K562 (cell line): ENCODE data around the gene ID1. TPM values are rescaled to one million over a fixed set of nuclear protein-coding genes. Genes with fewer than 3 reads are reported as not detected.
A peak's percentile ranks its signal among the peaks of the same experiment; 100 is the strongest.

Experiments
- ATAC-seq: fragments of 200-7000 bp; cut with Tn5 transposase; 3 replicates; pipeline ENCODE4 v1.9.1; 2020; ENCODE audit warnings: moderate library complexity
- BruUV-seq: library from RNA; stranded (reverse); fragments of 400-500 nt; replicated peaks from 2 replicates; lab custom pipeline; 2021; lab: Mats Ljungman, UMichigan
- CTCF ChIA-PET: fragments of 300-600 bp; formaldehyde crosslinking; extraction: SDS; loops from one replicate; lab custom pipeline; 2021; ENCODE audit warnings: low intra/inter-chr PET ratio; lab: Yijun Ruan, JAX
- POLR2A ChIA-PET: fragments of 300-600, 350-650 bp; sonication (Branson Sonifier 250); formaldehyde crosslinking; extraction: SDS; loops from one replicate; lab custom pipeline; 2021; ENCODE audit warnings: antibody characterized with exemption, inconsistent platforms; lab: Yijun Ruan, JAX
- DNase-seq, 4 experiments: peaks; one replicate each; pipeline versions ENCODE4 v3.0.0 to v3.0.0-alpha.2; 2011 to 2018; ENCODE audit warnings: low spot score in 3 of 4, mixed read lengths in 3 of 4; ENCODE audit errors: extremely low read depth in 1 of 4
- FAIRE-seq: peaks from 2 replicates; lab custom pipeline; 2011; peaks lifted over from hg19 to GRCh38; lab: Jason Lieb, UNC
- H2AFZ ChIP-seq: 2 replicates; pipeline ENCODE4 v1.6.0; 2011; ENCODE audit warnings: low read depth, low read length, control low read depth, inconsistent platforms
- H3K27ac ChIP-seq: fragments of 200-600 bp; 3 replicates; pipeline ENCODE4 v1.8.0; 2011; ENCODE audit warnings: low read depth, mild to moderate bottlenecking, control low read depth, inconsistent platforms, low read length, moderate library complexity, mixed read lengths; ENCODE audit errors: extremely low read depth
- H3K27me3 ChIP-seq, 2 experiments: fragments of 300-600 bp in 1 of 2; 2 replicates in 1 of 2; 3 replicates in 1 of 2; pipeline versions ENCODE4 v1.6.0 to v1.8.0; 2011; ENCODE audit warnings: inconsistent platforms in 2 of 2, low read length in 2 of 2, mild to moderate bottlenecking in 1 of 2, mixed read lengths in 1 of 2, moderate library complexity in 1 of 2; ENCODE audit not compliant: control insufficient read depth in 2 of 2, insufficient read depth in 2 of 2
- H3K36me3 ChIP-seq: fragments of 300-600 bp; 3 replicates; pipeline ENCODE4 v1.8.0; 2011; ENCODE audit warnings: mild to moderate bottlenecking, low read length, inconsistent platforms; ENCODE audit not compliant: control insufficient read depth, insufficient read depth
- H3K4me1 ChIP-seq, 2 experiments: fragments of 200-600 bp in 1 of 2; replicated peaks in 1 of 2; 2 replicates in 1 of 2; 3 replicates in 1 of 2; pipeline versions ENCODE4 v1.5.1 to v1.8.0; 2011; ENCODE audit warnings: inconsistent platforms in 2 of 2, low read length in 2 of 2, mild to moderate bottlenecking in 1 of 2, mixed read lengths in 1 of 2, moderate library complexity in 1 of 2; ENCODE audit not compliant: control insufficient read depth in 2 of 2, insufficient read depth in 2 of 2
- H3K4me2 ChIP-seq: 2 replicates; pipeline ENCODE4 v1.6.1; 2011; ENCODE audit warnings: low read length, control low read depth, inconsistent platforms, mixed read lengths; ENCODE audit not compliant: insufficient read depth
- H3K4me3 ChIP-seq: fragments of 200-600 bp; sonication (generic), shearing (Covaris generic); 2 replicates; pipeline ENCODE4 v1.5.1; 2016; ENCODE audit warnings: control low read depth, inconsistent platforms
- H3K79me2 ChIP-seq: fragments of 200-600 bp; 3 replicates; pipeline ENCODE4 v1.8.0; 2011; ENCODE audit warnings: low read length, inconsistent platforms; ENCODE audit not compliant: control insufficient read depth, insufficient read depth
- H3K9ac ChIP-seq, 2 experiments: 2 replicates each; pipeline versions ENCODE4 v1.6.0 to v1.6.1; 2011; ENCODE audit warnings: low read depth in 2 of 2, low read length in 2 of 2, control low read depth in 1 of 2, inconsistent platforms in 1 of 2, mild to moderate bottlenecking in 1 of 2, mixed read lengths in 1 of 2; ENCODE audit not compliant: insufficient read depth in 1 of 2
- H3K9me1 ChIP-seq: one replicate; pipeline ENCODE4 v1.6.0; 2011; ENCODE audit warnings: inconsistent platforms, mild to moderate bottlenecking, low read length, moderate library complexity; ENCODE audit not compliant: control insufficient read depth, insufficient read depth
- H3K9me3 ChIP-seq: replicated peaks from 2 replicates; pipeline ENCODE4 v1.5.1; 2011; ENCODE audit warnings: low read depth, low read length, inconsistent platforms; ENCODE audit not compliant: control insufficient read depth, insufficient read depth
- H4K20me1 ChIP-seq: replicated peaks from 2 replicates; pipeline ENCODE4 v1.6.1; 2011; ENCODE audit warnings: low read length, inconsistent platforms, mixed read lengths; ENCODE audit not compliant: control insufficient read depth, insufficient read depth
- ASH1L ChIP-seq: fragments of 450-650 bp; IDR thresholded peaks from 2 replicates; pipeline ENCODE4 v1.6.1; 2018; ENCODE audit warnings: borderline replicate concordance, mild to moderate bottlenecking, low read depth; ENCODE audit not compliant: partially characterized antibody
- BACH1 ChIP-seq: fragments of 200-800 bp; sonication (Bioruptor generic); IDR thresholded peaks from 2 replicates; pipeline ENCODE4 v1.6.1; 2016; ENCODE audit warnings: missing genetic modification characterization, missing compliant biosample characterization
- BDP1 ChIP-seq: IDR thresholded peaks from 3 replicates; pipeline ENCODE4 v1.6.1; 2011; ENCODE audit not compliant: insufficient read length, insufficient read depth
- CHAMP1 ChIP-seq: fragments of 450-650 bp; IDR thresholded peaks from 2 replicates; pipeline ENCODE4 v1.6.1; 2016; ENCODE audit warnings: mild to moderate bottlenecking
- CHD4 ChIP-seq: fragments of 200-600 bp; sonication (generic); IDR thresholded peaks from 3 replicates; pipeline ENCODE4 v1.6.1; 2012; ENCODE audit warnings: low read depth, mild to moderate bottlenecking, mixed read lengths, low read length, inconsistent platforms; ENCODE audit not compliant: insufficient read depth, insufficient replicate concordance, poor library complexity, severe bottlenecking
- ELF2 ChIP-seq: fragments of 250-450 bp; sonication (Bioruptor Pico); IDR thresholded peaks from 2 replicates; pipeline ENCODE4 v1.5.0; 2021; ENCODE audit warnings: mild to moderate bottlenecking
- GATAD2B ChIP-seq: fragments of 450-650 bp; IDR thresholded peaks from 2 replicates; pipeline ENCODE4 v1.6.1; 2017; ENCODE audit warnings: mild to moderate bottlenecking, borderline replicate concordance
- HDAC1 ChIP-seq, 2 experiments: fragments of 450-650 bp; IDR thresholded peaks; 2 replicates each; pipeline ENCODE4 v1.6.1; 2016 to 2017; ENCODE audit warnings: inconsistent platforms in 1 of 2, mild to moderate bottlenecking in 1 of 2, moderate library complexity in 1 of 2
- HDAC2 ChIP-seq: fragments of 450-650 bp; IDR thresholded peaks from 2 replicates; pipeline ENCODE4 v1.6.1; 2016; ENCODE audit warnings: mild to moderate bottlenecking
- KDM1A ChIP-seq, 2 experiments: fragments of 450-650 bp; IDR thresholded peaks; 2 replicates each; pipeline ENCODE4 v1.6.1; 2016; ENCODE audit warnings: mild to moderate bottlenecking in 2 of 2
- KLF6 ChIP-seq: fragments of 250-450 bp; sonication (Bioruptor Pico); IDR thresholded peaks from 2 replicates; pipeline ENCODE4 v1.4.0; 2020; ENCODE audit warnings: mild to moderate bottlenecking, moderate library complexity, borderline replicate concordance
- MAFF ChIP-seq: IDR thresholded peaks from 2 replicates; pipeline ENCODE4 v1.6.1; 2012; ENCODE audit warnings: low read length, improper control_type of control experiment
- NFATC3 ChIP-seq: fragments of 450-650 bp; IDR thresholded peaks from 2 replicates; pipeline ENCODE4 v1.6.1; 2017; ENCODE audit warnings: mild to moderate bottlenecking
- POLR2G ChIP-seq: fragments of 200-400 bp; formaldehyde crosslinking; IDR thresholded peaks from 2 replicates; pipeline ENCODE4 v1.6.1; 2017; ENCODE audit warnings: low read depth, mild to moderate bottlenecking, antibody characterized with exemption, low read length, moderate library complexity
- RAD51 ChIP-seq: fragments of 450-650 bp; IDR thresholded peaks from 2 replicates; pipeline ENCODE4 v1.7.1; 2016; ENCODE audit warnings: low read depth, mild to moderate bottlenecking, borderline replicate concordance
- RBM15 ChIP-seq: fragments of 200-400 bp; formaldehyde crosslinking; IDR thresholded peaks from 2 replicates; pipeline ENCODE4 v1.6.1; 2018; ENCODE audit warnings: mild to moderate bottlenecking, low read length, moderate library complexity; ENCODE audit not compliant: insufficient read depth
- SMAD3 ChIP-seq: fragments of 450-650 bp; formaldehyde crosslinking; conservative IDR thresholded peaks from 2 replicates; pipeline ENCODE4 v1.4.0; 2020; ENCODE audit warnings: mild to moderate bottlenecking
- SMARCA4 ChIP-seq: fragments of 450-650 bp; IDR thresholded peaks from 2 replicates; pipeline ENCODE4 v1.6.1; 2016
- SREBF1 ChIP-seq: fragments of 150-350 bp; IDR thresholded peaks from 2 replicates; pipeline ENCODE4 v1.6.1; 2014; ENCODE audit warnings: antibody characterized with exemption, low read depth, low read length, borderline replicate concordance
- ZFP36 ChIP-seq: fragments of 150-350 bp; IDR thresholded peaks from 2 replicates; pipeline ENCODE4 v1.6.1; 2018; ENCODE audit warnings: low read length, low read depth; ENCODE audit not compliant: partially characterized antibody
- ZKSCAN3 ChIP-seq: fragments of 250-450 bp; sonication (Bioruptor Pico); IDR thresholded peaks from 2 replicates; pipeline ENCODE4 v1.4.0; 2020
- ZNF23 ChIP-seq: fragments of 250-450 bp; sonication (Bioruptor Pico); IDR thresholded peaks from 2 replicates; pipeline ENCODE4 v1.4.0; 2020; ENCODE audit warnings: mild to moderate bottlenecking
- ZNF24 ChIP-seq: fragments of 450-650 bp; IDR thresholded peaks from 2 replicates; pipeline ENCODE4 v1.6.1; 2016
- ZNF586 ChIP-seq: fragments of 450-650 bp; formaldehyde crosslinking; conservative IDR thresholded peaks from 2 replicates; pipeline ENCODE4 v1.4.0; 2020; ENCODE audit warnings: mild to moderate bottlenecking, moderate library complexity
- ZNF699 ChIP-seq: fragments of 250-450 bp; sonication (Bioruptor Pico); IDR thresholded peaks from 2 replicates; pipeline ENCODE4 v1.8.0; 2021; ENCODE audit warnings: mild to moderate bottlenecking, moderate library complexity; ENCODE audit not compliant: insufficient replicate concordance
- ZZZ3 ChIP-seq: fragments of 450-650 bp; IDR thresholded peaks from 2 replicates; pipeline ENCODE4 v1.6.1; 2016; ENCODE audit warnings: antibody characterized with exemption, mild to moderate bottlenecking, moderate library complexity
- WGBS: fragments of 100-300 bp; shearing (Covaris generic); methylation state at CpG from one replicate; pipeline ENCODE4 v1.1.6; 2016; ENCODE audit warnings: low coverage, mixed read lengths; ENCODE audit not compliant: insufficient coverage; ENCODE audit errors: missing lambda C conversion rate; 5-methylcytosine and 5-hydroxymethylcytosine counted together
- in situ Hi-C: fragments of 300-500 bp; cut with MboI; formaldehyde crosslinking; loops from 4 replicates; pipeline ENCODE4 v1.15.0; 2018; ENCODE audit warnings: inconsistent platforms, mixed read lengths
- intact Hi-C: fragments of 100-400 bp; cut with micrococcal nuclease; formaldehyde crosslinking; loops from 2 replicates; pipeline ENCODE4 v1.14.2; 2022
- polyA plus RNA-seq, 8 experiments: library from polyadenylated mRNA; depleted of rRNA in 4 of 8; stranded (reverse) in 5 of 8; unstranded in 3 of 8; fragments of >200 nt; fragmentation: Nextera tagmentation in 2 of 8; fragmentation: Illumina TruSeq in 1 of 8; extraction: Ambion mirVana in 2 of 8; extraction: Trizol in 1 of 8; gene quantifications; 2 replicates each; pipeline versions ENCODE4 v1.2.1 to v1.2.3, GENCODE V29; 2011 to 2014; ENCODE audit warnings: inconsistent platforms in 1 of 8, missing spikeins in 1 of 8
- total RNA-seq, 7 experiments: library from RNA; depleted of rRNA in 6 of 7; stranded (reverse); fragments of >200 nt in 6 of 7; fragmentation: Illumina TruSeq in 2 of 7; extraction: Trizol in 2 of 7; gene quantifications; 2 replicates each; pipeline versions ENCODE4 v1.2.1 to v1.2.3, GENCODE V29; 2011 to 2021; ENCODE audit warnings: low replicate concordance in 1 of 7

Gene ID1
- total and polyA plus RNA-seq, 9 of the 15 experiments (the other 6 are each of a cell fraction or from before 2014, with no cell fraction given), result 1.4 to 358 (median 65.0) TPM

DNA sequence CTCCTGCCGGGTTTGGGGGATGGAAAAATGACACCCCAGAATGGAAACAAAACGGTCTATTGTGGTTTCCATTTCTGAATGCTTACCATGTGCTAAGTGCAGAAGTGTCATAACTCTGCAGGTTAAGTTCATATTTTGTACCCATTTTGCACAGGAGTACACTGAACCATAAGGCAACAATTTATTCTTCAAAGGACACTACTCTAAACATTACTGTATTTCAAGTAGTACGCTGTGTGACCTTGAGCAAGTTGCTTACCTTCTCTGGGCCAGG, 9.8 kb upstream of the ID1 start:
- peak overlapping the region; percentile 36 to 85; a peak in 1 of 4 replicates for H3K9ac ChIP-seq
- DNase-seq (no peak), ATAC-seq (no peak), FAIRE-seq (peak; percentile 51)
- WGBS, result 63% methylated on average over 3 of the region's 3 CpGs
- no peak overlapping the region for H3K4me3 ChIP-seq
- H3K9me1 ChIP-seq, result no peaks in the 10 kb centered on the region
- H2AFZ ChIP-seq, result peak overlapping the region; percentile 80
- no peaks in the 10 kb centered on the region for H3K9me3 ChIP-seq
- no peaks in the 10 kb centered on the region; the same call in 2 of the 3 replicates for H3K79me2 ChIP-seq
- no peaks in the 10 kb centered on the region for H4K20me1 ChIP-seq
- no TSS peak for BruUV-seq
- in situ Hi-C loops, result loop anchor here (25.0 kb wide), 1 partner anchor 1042 kb away; no protein-coding TSS in a partner anchor
- no peaks in the 10 kb centered on the region for H3K27me3 ChIP-seq
- intact Hi-C loops, result no loop called here
- H3K36me3 ChIP-seq, result no peaks in the 10 kb centered on the region
- peak overlapping the region; percentile 47; the same call in 2 of the 3 replicates for H3K27ac ChIP-seq
- peaks cover 28 to 35% of the 10 kb centered on the region in 2 experiments for H3K4me1 ChIP-seq
- H3K4me2 ChIP-seq, result no peak overlapping the region
- ChIA-PET POLR2A (interaction anchor here (2.4 kb wide), 1 partner anchor 10 kb away, joined by 17 read pairs; the partner anchor contains the start of gene ID1), CTCF (interaction anchor here (0.5 kb wide), 1 partner anchor 113 kb away, joined by 3 read pairs; no protein-coding TSS in a partner anchor)
- TF ChIP-seq MAFF, result no peak
- TF ChIP-seq NFATC3, result no peak
- TF ChIP-seq CHD4, result peak; percentile 79
- TF ChIP-seq GATAD2B, result no peak
- no peak for TF ChIP-seq SREBF1
- TF ChIP-seq POLR2G, result no peak
- TF ChIP-seq ZNF586, result no peak
- no peak for TF ChIP-seq SMARCA4
- TF ChIP-seq ZNF24, result no peak
- TF ChIP-seq ELF2, result no peak
- TF ChIP-seq ZNF699 (CRISPR knock-in tag), result no peak
- TF ChIP-seq RBM15, result no peak
- no peak for TF ChIP-seq RAD51
- no peak for TF ChIP-seq ZKSCAN3 (CRISPR knock-in tag)
- no peak for TF ChIP-seq SMAD3 (CRISPR knock-in tag)
- TF ChIP-seq KLF6 (CRISPR knock-in tag), result no peak
- TF ChIP-seq ZNF23 (CRISPR knock-in tag), result no peak
- peak; percentile 92 for TF ChIP-seq HDAC2
- TF ChIP-seq ASH1L, result no peak
- TF ChIP-seq KDM1A (IDR thresholded peaks at IDR 0.05), result peak; percentile 88 to 95; a peak in 3 of 4 replicates
- TF ChIP-seq HDAC1 (IDR thresholded peaks at IDR 0.05), result peak in 1 of 2 experiments; percentile 77; a peak in 1 of 4 replicates
- no peak for TF ChIP-seq BDP1
- peak; percentile 92 for TF ChIP-seq ZFP36
- TF ChIP-seq ZZZ3, result no peak
- no peak for TF ChIP-seq BACH1 (tag)
- TF ChIP-seq CHAMP1, result no peak
